Activated CD8-positive, alpha-beta memory T cell treated with anti-CD3 and anti-CD28 coated beads, Interleukin-2, amount 10 ng/mL, durations not matched to agents 7 days and 5 days (primary cell): ENCODE measurements around the gene ELP5. TPM values are rescaled to one million over a fixed set of nuclear protein-coding genes. Genes with fewer than 3 reads are reported as not detected.

Experiments
- ATAC-seq: fragments of 150-1000 bp; cut with Tn5 transposase; one replicate; pipeline ENCODE4 v1.10.0; 2021; ENCODE audit warnings: moderate library complexity
- CTCF ChIA-PET: fragments of 350-600 bp; sonication (Branson Sonifier 250); formaldehyde crosslinking; loops from one replicate; lab custom pipeline; 2021; ENCODE audit warnings: antibody characterized with exemption; lab: Charles Lee
- DNase-seq: peaks from one replicate; pipeline ENCODE4 v3.0.0-alpha.2; 2020
- H3K27ac Mint-ChIP-seq: one replicate; pipeline ENCODE4 v1.8.0; 2021; ENCODE audit warnings: mild to moderate bottlenecking, mixed read lengths
- H3K27me3 Mint-ChIP-seq: one replicate; pipeline ENCODE4 v1.8.0; 2021; ENCODE audit warnings: mixed read lengths
- H3K36me3 Mint-ChIP-seq: one replicate; pipeline ENCODE4 v1.8.0; 2021; ENCODE audit warnings: mild to moderate bottlenecking, mixed read lengths
- H3K4me1 Mint-ChIP-seq: one replicate; pipeline ENCODE4 v1.8.0; 2021; ENCODE audit warnings: mixed read lengths
- H3K4me3 Mint-ChIP-seq: one replicate; pipeline ENCODE4 v1.8.0; 2021; ENCODE audit warnings: mild to moderate bottlenecking, moderate library complexity, mixed read lengths
- H3K9me3 Mint-ChIP-seq: one replicate; pipeline ENCODE4 v1.8.0; 2022; ENCODE audit warnings: low read depth, mixed read lengths
- total RNA-seq, 2 experiments: library from RNA; stranded (reverse); gene quantifications; one replicate each; pipeline ENCODE4 v1.2.3, GENCODE V29; 2021

ELP5 gene, protein sequence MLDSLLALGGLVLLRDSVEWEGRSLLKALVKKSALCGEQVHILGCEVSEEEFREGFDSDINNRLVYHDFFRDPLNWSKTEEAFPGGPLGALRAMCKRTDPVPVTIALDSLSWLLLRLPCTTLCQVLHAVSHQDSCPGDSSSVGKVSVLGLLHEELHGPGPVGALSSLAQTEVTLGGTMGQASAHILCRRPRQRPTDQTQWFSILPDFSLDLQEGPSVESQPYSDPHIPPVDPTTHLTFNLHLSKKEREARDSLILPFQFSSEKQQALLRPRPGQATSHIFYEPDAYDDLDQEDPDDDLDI
- total RNA-seq, result 10 to 100 TPM; 56.5 to 70.4 TPM

GRCh38 chr17:7252176-7253043, at the start of gene ELP5:
Gene ELP5 (plus strand): TSS chr17:7252215. CDS start chr17:7252551, 336 bp downstream.
- CTCF ChIA-PET, result interaction anchor here (1.0 to 2.5 kb wide), 6 partner anchors 10 to 44 kb away, joined by 3 to 18 read pairs (median 5); partner anchors contain the start of genes ACADVL, DLG4, GABARAP and PHF23
- ATAC-seq (peak; percentile 73), DNase-seq (peak; percentile 96)
- H3K36me3 Mint-ChIP-seq, result peaks cover 21% of the 10 kb centered on the region
- no peaks in the 10 kb centered on the region for H3K9me3 Mint-ChIP-seq
- H3K27ac Mint-ChIP-seq, result peak within 1 kb of the TSS; percentile 99
- no peaks in the 10 kb centered on the region for H3K27me3 Mint-ChIP-seq
- H3K4me1 Mint-ChIP-seq, result peaks cover 41% of the 10 kb centered on the region
- H3K4me3 Mint-ChIP-seq, result peak within 1 kb of the TSS; percentile 91

DNA sequence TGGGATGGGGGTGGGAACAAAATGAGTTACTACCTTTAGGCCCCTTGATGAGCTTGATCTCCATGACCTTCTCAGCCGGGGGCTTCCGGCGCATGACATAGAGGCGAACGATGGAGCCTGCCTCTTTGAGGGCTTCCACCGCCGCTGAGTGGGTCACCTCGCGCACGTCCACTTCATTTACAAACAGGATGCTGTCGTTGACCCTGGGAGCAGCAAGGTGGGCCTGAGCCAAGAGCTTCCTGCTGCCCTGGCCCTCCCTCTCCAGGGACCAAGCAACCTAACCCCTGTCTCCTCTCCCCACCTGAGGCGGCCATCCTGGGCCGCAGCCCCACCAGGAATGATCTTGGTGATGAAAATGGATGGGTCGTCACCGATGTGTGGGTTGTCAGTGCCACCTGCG, 48.6 kb upstream of the ELP5 start:
- H3K36me3 Mint-ChIP-seq, result no peaks in the 10 kb centered on the region
- no peak for DNase-seq
- H3K9me3 Mint-ChIP-seq, result no peaks in the 10 kb centered on the region
- CTCF ChIA-PET, result no interaction called here
- no peak overlapping the region for H3K27ac Mint-ChIP-seq
- peaks cover 24% of the 10 kb centered on the region for H3K4me1 Mint-ChIP-seq
- no peak for ATAC-seq
- H3K4me3 Mint-ChIP-seq, result no peak overlapping the region
- no peaks in the 10 kb centered on the region for H3K27me3 Mint-ChIP-seq

- Mint-ChIP-seq H3K4me1 (peaks cover 24% of the 10 kb centered on the region), H3K27me3 (no peaks in the 10 kb centered on the region), H3K27ac (peak overlapping the region; percentile 84), H3K36me3 (no peaks in the 10 kb centered on the region), H3K9me3 (no peaks in the 10 kb centered on the region), H3K4me3 (peak overlapping the region; percentile 69)
- CTCF ChIA-PET, result interaction anchor here (1.0 to 1.2 kb wide), 3 partner anchors 16 to 159 kb away, joined by 3 to 4 read pairs (median 4); no protein-coding TSS in a partner anchor
- no peak for ATAC-seq
- no peak for DNase-seq
Measured at GRCh38 chr17:7204336-7204735, 47.7 kb upstream of the ELP5 start.

DNA sequence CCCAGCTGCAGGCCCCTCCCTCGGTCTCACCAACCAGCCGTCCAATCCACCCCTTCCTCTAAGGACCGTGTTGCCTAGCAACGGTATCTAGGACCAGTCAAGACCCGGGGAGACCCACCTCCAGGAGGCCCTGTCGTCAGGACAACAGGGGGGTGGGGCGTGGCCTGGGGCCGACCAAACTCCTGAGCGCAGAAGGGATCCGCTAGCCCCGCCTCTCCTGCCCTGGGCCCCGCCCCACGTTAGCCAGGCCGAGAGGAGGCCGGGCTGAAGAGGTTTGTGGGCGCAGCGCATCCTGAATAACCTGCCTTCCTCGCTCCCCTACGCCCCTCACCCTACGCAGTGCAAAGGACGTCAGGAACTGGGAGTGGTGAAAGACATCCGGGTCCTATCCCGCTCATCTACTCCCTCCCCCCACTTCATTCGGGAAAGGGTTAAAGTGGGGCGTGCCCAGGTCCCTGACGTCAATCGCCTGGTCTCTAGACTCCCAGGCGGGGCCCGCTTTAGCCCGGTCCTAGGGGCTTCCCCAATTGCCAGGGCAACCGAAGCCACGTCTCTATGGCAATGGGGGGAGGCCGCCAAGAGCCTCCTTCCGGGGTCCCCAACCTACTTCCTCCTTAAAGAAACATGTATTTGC, 47.1 kb upstream of the ELP5 start:
- peak overlapping the region; percentile 84 for H3K27ac Mint-ChIP-seq
- CTCF ChIA-PET, result interaction anchor here (1.0 to 1.2 kb wide), 4 partner anchors 10 to 159 kb away, joined by 3 to 4 read pairs (median 4); no protein-coding TSS in a partner anchor
- no peaks in the 10 kb centered on the region for H3K36me3 Mint-ChIP-seq
- peak overlapping the region; percentile 69 for H3K4me3 Mint-ChIP-seq
- DNase-seq, result peak; percentile 97
- ATAC-seq, result peak; percentile 87
- H3K4me1 Mint-ChIP-seq, result peaks cover 24% of the 10 kb centered on the region
- H3K9me3 Mint-ChIP-seq, result no peaks in the 10 kb centered on the region
- H3K27me3 Mint-ChIP-seq, result peaks cover under 1% of the 10 kb centered on the region

GRCh38 chr17:7205561-7205960, 46.5 kb upstream of the ELP5 start:
- CTCF ChIA-PET, result interaction anchor here (1.2 kb wide), 1 partner anchor 9 kb away, joined by 3 read pairs; no protein-coding TSS in a partner anchor
- Mint-ChIP-seq H3K4me1 (peaks cover 26% of the 10 kb centered on the region), H3K36me3 (no peaks in the 10 kb centered on the region), H3K9me3 (no peaks in the 10 kb centered on the region), H3K4me3 (peak overlapping the region; percentile 69), H3K27ac (peak overlapping the region; percentile 84), H3K27me3 (peaks cover 5% of the 10 kb centered on the region)
- ATAC-seq, result no peak
- no peak for DNase-seq

DNA sequence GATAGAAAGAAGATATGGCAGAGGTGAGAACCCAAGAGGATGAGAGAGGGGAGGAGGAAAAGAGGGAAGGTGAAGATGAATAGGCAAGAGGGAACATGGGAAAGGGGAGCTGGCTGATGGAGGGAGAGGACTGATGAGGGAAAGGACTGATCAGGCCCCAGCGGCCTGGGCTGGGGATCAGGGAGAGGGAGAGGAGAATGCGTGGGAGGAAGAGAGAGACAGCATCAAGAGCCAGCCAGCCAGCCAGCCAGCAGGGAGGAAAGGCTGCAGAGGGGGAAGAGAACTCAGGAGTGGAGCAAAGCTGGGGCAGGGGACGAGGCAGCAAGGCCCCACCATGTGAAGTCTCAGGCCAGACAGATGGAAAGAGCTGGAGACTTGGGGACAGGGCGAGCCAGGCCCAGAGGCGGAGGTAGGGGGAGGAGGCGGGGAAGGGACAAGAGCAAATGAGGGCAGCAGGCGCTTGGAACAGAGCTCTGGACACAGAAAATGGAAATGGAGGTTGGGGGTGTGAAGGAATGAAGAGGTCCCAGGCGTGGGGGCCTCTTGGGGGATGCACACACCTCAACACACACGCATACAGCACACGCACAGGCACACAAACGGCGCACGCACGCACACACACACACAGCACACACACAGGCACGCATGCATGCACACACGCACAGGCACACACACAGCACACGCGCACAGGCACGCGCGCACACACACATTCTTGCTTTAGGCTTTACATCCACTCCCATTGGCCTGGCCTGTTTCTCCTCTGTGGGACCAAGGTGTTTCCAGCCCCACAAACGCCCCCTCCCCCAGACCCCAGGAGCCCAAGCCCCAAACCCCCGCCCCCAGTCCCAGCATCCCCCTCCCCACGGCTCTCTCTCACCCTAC, 44.7 kb upstream of the ELP5 start:
- no peaks in the 10 kb centered on the region for H3K9me3 Mint-ChIP-seq
- H3K4me3 Mint-ChIP-seq, result no peak overlapping the region
- CTCF ChIA-PET, result interaction anchor here (1.2 to 1.4 kb wide), 2 partner anchors 89 to 155 kb away, joined by 4 read pairs; no protein-coding TSS in a partner anchor
- peaks cover 11% of the 10 kb centered on the region for H3K27me3 Mint-ChIP-seq
- ATAC-seq (no peak), DNase-seq (no peak)
- H3K36me3 Mint-ChIP-seq, result no peaks in the 10 kb centered on the region
- peaks cover 27% of the 10 kb centered on the region for H3K4me1 Mint-ChIP-seq
- H3K27ac Mint-ChIP-seq, result peak overlapping the region; percentile 27

GRCh38 chr17:7208027-7208571, 43.9 kb upstream of the ELP5 start:
- H3K4me1 Mint-ChIP-seq, result peaks cover 28% of the 10 kb centered on the region
- DNase-seq (no peak), ATAC-seq (no peak)
- peaks cover 14% of the 10 kb centered on the region for H3K27me3 Mint-ChIP-seq
- CTCF ChIA-PET, result no interaction called here
- no peaks in the 10 kb centered on the region for H3K9me3 Mint-ChIP-seq
- no peaks in the 10 kb centered on the region for H3K36me3 Mint-ChIP-seq
- H3K27ac Mint-ChIP-seq, result no peak overlapping the region
- no peak overlapping the region for H3K4me3 Mint-ChIP-seq

- H3K4me1 Mint-ChIP-seq, result peaks cover 29% of the 10 kb centered on the region
- CTCF ChIA-PET, result no interaction called here
- H3K9me3 Mint-ChIP-seq, result no peaks in the 10 kb centered on the region
- no peak overlapping the region for H3K4me3 Mint-ChIP-seq
- H3K27ac Mint-ChIP-seq, result no peak overlapping the region
- no peaks in the 10 kb centered on the region for H3K36me3 Mint-ChIP-seq
- DNase-seq, result no peak
- no peak for ATAC-seq
- peaks cover 18% of the 10 kb centered on the region for H3K27me3 Mint-ChIP-seq
Measured at GRCh38 chr17:7208754-7209460, 43.1 kb upstream of the ELP5 start.

DNA sequence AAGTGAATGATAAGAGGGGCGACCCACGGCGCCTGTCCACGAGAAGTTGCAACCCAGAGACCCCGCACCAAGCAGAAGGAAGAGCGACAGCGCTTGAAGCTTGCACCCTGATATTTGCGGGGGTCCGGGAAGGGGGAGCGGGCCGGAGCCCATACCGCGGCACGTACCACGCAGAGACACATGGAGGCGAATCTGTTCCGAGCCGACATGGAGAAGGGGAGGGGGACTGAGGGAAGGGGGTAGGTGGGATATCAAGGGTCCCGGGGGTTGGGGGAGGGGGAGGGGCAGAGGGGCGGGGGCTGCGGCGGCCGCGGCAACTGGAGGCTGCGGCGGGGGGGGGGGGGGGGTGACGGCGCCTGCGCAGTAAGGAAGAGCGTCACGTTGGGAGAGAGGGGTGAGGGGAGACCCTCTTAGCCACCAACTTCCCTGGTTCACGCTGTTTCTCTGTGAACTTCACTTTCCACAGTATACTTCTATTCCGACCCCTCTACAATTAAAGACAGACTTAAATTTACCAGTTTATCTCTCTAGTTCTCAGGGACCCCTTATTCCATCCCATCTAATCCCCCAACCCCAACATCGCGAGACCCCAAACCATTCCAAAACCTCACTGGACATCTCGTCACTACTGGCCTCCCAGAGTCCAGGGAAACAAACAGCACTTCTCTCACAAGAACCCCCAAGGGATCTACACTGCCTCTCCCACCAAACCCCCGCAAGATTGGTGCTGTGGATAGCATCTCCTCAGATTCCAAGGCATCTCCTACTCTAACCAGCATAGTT, 40.3 kb upstream of the ELP5 start:
- Mint-ChIP-seq H3K27ac (no peak overlapping the region), H3K4me3 (no peak overlapping the region), H3K9me3 (no peaks in the 10 kb centered on the region), H3K4me1 (peaks cover 31% of the 10 kb centered on the region), H3K27me3 (peaks cover 18% of the 10 kb centered on the region), H3K36me3 (no peaks in the 10 kb centered on the region)
- DNase-seq (no peak), ATAC-seq (no peak)
- CTCF ChIA-PET, result no interaction called here

- H3K9me3 Mint-ChIP-seq, result no peaks in the 10 kb centered on the region
- peak overlapping the region; percentile 77 for H3K4me3 Mint-ChIP-seq
- H3K36me3 Mint-ChIP-seq, result no peaks in the 10 kb centered on the region
- no peak for ATAC-seq
- peak overlapping the region; percentile 88 for H3K27ac Mint-ChIP-seq
- CTCF ChIA-PET, result interaction anchor here (0.7 to 1.6 kb wide), 8 partner anchors 8 to 298 kb away, joined by 3 to 10 read pairs (median 4); partner anchors contain the start of gene CTDNEP1
- DNase-seq, result no peak
- H3K27me3 Mint-ChIP-seq, result peaks cover 18% of the 10 kb centered on the region
- peaks cover 43% of the 10 kb centered on the region for H3K4me1 Mint-ChIP-seq
Measured at GRCh38 chr17:7213895-7214299, 38.1 kb upstream of the ELP5 start.
